GM10266 (cell line): ENCODE data around the gene UBE2G2.

Source experiments
- DNase-seq: peaks from one replicate; pipeline ENCODE4 v3.0.0; 2012; ENCODE audit errors: extremely low spot score
- TF ChIP-seq, protein P1 (sequence below): IDR thresholded peaks from 2 replicates; pipeline ENCODE4 v1.5.1; 2012; ENCODE audit warnings: mild to moderate bottlenecking, low read depth; ENCODE audit not compliant: control insufficient read depth, insufficient read depth; ENCODE audit errors: missing control alignments

The UBE2G2 gene

DNA sequence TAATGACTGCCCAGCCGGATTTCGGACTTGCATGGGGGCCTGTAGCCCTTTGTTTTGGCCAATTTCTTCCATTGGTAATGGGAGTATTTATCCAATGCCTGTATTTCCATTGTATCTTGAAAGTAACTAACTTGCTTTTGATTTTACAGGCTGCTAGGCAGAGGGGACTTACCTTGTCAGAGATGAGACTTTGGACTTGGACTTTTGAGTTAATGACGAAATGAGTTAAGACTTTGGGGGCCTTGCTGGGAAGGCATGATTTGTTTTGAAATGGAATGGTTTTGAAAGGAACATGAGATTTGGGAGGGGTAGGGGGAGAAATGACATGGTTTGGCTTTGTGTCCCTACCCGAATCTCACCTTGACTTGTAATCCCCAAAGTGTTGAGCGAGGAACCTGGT, 9.6 kb downstream of the UBE2G2 start:
- no peak for DNase-seq
- TF ChIP-seq, protein P1, sequence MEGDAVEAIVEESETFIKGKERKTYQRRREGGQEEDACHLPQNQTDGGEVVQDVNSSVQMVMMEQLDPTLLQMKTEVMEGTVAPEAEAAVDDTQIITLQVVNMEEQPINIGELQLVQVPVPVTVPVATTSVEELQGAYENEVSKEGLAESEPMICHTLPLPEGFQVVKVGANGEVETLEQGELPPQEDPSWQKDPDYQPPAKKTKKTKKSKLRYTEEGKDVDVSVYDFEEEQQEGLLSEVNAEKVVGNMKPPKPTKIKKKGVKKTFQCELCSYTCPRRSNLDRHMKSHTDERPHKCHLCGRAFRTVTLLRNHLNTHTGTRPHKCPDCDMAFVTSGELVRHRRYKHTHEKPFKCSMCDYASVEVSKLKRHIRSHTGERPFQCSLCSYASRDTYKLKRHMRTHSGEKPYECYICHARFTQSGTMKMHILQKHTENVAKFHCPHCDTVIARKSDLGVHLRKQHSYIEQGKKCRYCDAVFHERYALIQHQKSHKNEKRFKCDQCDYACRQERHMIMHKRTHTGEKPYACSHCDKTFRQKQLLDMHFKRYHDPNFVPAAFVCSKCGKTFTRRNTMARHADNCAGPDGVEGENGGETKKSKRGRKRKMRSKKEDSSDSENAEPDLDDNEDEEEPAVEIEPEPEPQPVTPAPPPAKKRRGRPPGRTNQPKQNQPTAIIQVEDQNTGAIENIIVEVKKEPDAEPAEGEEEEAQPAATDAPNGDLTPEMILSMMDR = no peak

GRCh38 chr21:44791246-44791645, 10.4 kb downstream of the UBE2G2 start:
- no peak for DNase-seq
- TF ChIP-seq, protein P1 = no peak

- TF ChIP-seq, protein P1 = no peak
- DNase-seq = no peak
Observed at GRCh38 chr21:44790368-44790767, 11.3 kb downstream of the UBE2G2 start.

- TF ChIP-seq, protein P1 = no peak
- DNase-seq = no peak
Observed at GRCh38 chr21:44789880-44790279, 11.7 kb downstream of the UBE2G2 start.

- no peak for DNase-seq
- TF ChIP-seq, protein P1 = no peak
Observed at GRCh38 chr21:44785620-44786335, 15.8 kb downstream of the UBE2G2 start.

DNA sequence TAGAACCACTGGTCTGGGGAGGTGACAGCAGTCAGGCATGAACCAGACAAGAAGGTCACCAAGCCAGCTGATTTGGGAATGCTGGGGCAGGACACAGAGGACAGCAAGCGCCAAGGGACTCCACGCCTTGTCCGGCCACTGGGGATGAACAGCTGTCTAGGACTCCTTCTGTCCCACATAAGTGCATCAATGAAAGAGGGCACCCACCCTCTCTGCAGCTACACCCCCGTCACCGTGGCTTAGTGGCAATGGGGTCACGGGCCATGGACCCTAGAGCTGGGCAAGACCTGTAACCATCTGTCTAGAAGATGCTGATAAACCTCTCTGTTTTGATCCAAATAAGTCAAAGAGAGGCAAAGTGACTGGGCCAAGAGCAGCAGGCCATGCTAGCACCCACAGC, 16.8 kb downstream of the UBE2G2 start:
- TF ChIP-seq, protein P1 = no peak

DNA sequence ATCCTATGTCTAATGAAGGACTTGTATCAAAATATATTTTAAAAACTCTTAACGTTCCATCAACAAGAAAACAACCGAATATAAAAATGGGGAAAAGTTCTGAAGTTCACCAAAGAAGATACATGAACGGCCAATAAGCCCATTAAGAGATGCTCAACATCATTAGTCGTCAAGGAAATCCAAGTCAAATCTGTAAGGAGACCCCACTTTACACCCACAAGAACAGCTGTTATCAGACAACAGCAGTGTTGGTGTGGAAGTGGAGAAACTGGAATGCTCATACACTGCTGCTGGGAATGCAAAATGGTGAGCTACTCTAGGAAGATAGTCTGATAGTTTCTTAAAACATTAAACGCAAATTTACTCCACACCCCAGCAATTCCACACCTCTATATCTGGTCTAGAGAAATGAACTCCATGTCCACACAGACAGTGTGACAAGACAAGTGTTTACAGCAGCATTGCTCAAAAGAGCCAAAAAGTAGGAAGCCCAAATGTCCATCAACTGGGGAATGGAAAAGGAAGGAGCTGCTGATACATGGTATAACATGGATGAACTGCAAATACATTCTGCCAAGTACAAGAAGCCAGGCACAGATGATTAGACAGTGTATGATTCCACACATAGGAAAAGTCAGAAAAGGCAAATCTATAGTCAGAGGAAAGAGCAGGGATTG, 18.5 kb downstream of the UBE2G2 start:
- TF ChIP-seq, protein P1 = no peak
- DNase-seq = no peak

More for the DNA sequence above, 16.8 kb downstream of the UBE2G2 start:
- DNase-seq = no peak
